Ishikawa (cell line): ENCODE measurements around the gene MITD1.

Experiments
- CEBPB ChIP-seq: IDR thresholded peaks from 2 replicates; pipeline ENCODE4 v1.6.1; 2012
- CREB1 ChIP-seq: IDR thresholded peaks from 2 replicates; pipeline ENCODE4 v1.6.1; 2012; ENCODE audit warnings: low read depth
- EGR1 ChIP-seq: IDR thresholded peaks from 2 replicates; pipeline ENCODE4 v1.6.1; 2012
- EP300 ChIP-seq: IDR thresholded peaks from 2 replicates; pipeline ENCODE4 v1.6.1; 2012; ENCODE audit warnings: borderline replicate concordance
- FOXM1 ChIP-seq: IDR thresholded peaks from 2 replicates; pipeline ENCODE4 v1.6.1; 2012; ENCODE audit warnings: low read depth, borderline replicate concordance
- NFIC ChIP-seq: IDR thresholded peaks from 2 replicates; pipeline ENCODE4 v1.6.1; 2012
- RAD21 ChIP-seq: IDR thresholded peaks from 2 replicates; pipeline ENCODE4 v1.6.1; 2012; ENCODE audit warnings: low read depth
- TAF1 ChIP-seq: IDR thresholded peaks from 2 replicates; pipeline ENCODE4 v1.6.1; 2012; ENCODE audit warnings: low read depth, mild to moderate bottlenecking
- TCF12 ChIP-seq: IDR thresholded peaks from 2 replicates; pipeline ENCODE4 v1.6.1; 2012; ENCODE audit warnings: low read depth
- TEAD4 ChIP-seq: IDR thresholded peaks from 2 replicates; pipeline ENCODE4 v1.6.1; 2012
- YY1 ChIP-seq: IDR thresholded peaks from 2 replicates; pipeline ENCODE4 v1.6.1; 2012; ENCODE audit warnings: low read depth
- ZBTB7A ChIP-seq: IDR thresholded peaks from 2 replicates; pipeline ENCODE4 v1.6.1; 2012; ENCODE audit warnings: low read depth
- TF ChIP-seq, protein P1 (sequence below): IDR thresholded peaks from 2 replicates; pipeline ENCODE4 v1.6.1; 2012; ENCODE audit warnings: low read depth, mild to moderate bottlenecking
- TF ChIP-seq, protein P2 (sequence below): IDR thresholded peaks from 2 replicates; pipeline ENCODE4 v1.6.1; 2012
- TF ChIP-seq, protein P3 (sequence below): IDR thresholded peaks from 2 replicates; pipeline ENCODE4 v1.6.1; 2012

The MITD1 gene

DNA sequence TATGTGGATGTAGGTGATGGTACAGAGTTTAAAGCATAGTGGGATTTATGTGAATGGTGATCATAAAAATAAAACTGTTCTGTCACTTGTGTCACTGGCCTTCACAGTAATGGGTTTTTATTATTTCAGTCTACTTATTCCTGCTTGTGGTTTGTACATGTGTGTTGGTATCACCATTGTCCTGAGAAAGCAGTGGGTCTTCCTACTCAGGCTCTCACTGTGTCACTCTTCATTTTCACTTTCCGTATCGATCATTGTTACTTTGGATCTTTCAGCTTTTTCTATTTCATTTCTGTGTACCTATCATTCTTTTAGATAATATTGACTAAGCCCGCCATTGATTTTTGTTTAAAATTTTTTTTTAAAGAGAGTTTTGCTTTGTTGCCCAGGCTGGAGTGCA lies 7.5 kb upstream of the MITD1 start:
- TF ChIP-seq, protein P1, sequence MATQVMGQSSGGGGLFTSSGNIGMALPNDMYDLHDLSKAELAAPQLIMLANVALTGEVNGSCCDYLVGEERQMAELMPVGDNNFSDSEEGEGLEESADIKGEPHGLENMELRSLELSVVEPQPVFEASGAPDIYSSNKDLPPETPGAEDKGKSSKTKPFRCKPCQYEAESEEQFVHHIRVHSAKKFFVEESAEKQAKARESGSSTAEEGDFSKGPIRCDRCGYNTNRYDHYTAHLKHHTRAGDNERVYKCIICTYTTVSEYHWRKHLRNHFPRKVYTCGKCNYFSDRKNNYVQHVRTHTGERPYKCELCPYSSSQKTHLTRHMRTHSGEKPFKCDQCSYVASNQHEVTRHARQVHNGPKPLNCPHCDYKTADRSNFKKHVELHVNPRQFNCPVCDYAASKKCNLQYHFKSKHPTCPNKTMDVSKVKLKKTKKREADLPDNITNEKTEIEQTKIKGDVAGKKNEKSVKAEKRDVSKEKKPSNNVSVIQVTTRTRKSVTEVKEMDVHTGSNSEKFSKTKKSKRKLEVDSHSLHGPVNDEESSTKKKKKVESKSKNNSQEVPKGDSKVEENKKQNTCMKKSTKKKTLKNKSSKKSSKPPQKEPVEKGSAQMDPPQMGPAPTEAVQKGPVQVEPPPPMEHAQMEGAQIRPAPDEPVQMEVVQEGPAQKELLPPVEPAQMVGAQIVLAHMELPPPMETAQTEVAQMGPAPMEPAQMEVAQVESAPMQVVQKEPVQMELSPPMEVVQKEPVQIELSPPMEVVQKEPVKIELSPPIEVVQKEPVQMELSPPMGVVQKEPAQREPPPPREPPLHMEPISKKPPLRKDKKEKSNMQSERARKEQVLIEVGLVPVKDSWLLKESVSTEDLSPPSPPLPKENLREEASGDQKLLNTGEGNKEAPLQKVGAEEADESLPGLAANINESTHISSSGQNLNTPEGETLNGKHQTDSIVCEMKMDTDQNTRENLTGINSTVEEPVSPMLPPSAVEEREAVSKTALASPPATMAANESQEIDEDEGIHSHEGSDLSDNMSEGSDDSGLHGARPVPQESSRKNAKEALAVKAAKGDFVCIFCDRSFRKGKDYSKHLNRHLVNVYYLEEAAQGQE: no peak

DNA sequence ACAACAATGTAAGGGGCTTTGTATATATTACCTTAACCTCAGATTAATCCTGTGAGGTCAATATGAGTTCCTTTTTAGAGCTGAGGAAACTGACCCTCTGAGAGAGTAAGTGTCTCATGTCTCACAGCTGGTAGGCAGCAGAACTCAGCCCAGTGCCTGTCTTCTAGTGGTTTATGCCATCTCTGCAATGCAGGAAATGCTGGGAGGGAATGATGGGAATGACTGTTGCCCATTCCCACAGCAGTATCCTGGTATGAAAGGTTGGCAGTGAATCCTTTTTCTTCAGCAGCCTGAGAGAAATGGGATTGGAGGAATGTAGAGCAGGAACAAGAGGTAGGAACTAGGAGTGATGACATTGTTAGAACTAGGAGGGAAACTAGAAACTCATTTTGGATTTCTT lies 6.2 kb upstream of the MITD1 start:
- TF ChIP-seq CEBPB: no peak
- TF ChIP-seq, protein P2, sequence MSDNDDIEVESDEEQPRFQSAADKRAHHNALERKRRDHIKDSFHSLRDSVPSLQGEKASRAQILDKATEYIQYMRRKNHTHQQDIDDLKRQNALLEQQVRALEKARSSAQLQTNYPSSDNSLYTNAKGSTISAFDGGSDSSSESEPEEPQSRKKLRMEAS: no peak
- TF ChIP-seq, protein P3, sequence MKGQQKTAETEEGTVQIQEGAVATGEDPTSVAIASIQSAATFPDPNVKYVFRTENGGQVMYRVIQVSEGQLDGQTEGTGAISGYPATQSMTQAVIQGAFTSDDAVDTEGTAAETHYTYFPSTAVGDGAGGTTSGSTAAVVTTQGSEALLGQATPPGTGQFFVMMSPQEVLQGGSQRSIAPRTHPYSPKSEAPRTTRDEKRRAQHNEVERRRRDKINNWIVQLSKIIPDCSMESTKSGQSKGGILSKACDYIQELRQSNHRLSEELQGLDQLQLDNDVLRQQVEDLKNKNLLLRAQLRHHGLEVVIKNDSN: no peak
- no peak for TF ChIP-seq TAF1
- TF ChIP-seq EGR1: no peak
- no peak for TF ChIP-seq ZBTB7A
- no peak for TF ChIP-seq YY1
- TF ChIP-seq, protein P1: no peak
- TF ChIP-seq TCF12: no peak
- no peak for TF ChIP-seq NFIC
- TF ChIP-seq TEAD4: no peak

DNA sequence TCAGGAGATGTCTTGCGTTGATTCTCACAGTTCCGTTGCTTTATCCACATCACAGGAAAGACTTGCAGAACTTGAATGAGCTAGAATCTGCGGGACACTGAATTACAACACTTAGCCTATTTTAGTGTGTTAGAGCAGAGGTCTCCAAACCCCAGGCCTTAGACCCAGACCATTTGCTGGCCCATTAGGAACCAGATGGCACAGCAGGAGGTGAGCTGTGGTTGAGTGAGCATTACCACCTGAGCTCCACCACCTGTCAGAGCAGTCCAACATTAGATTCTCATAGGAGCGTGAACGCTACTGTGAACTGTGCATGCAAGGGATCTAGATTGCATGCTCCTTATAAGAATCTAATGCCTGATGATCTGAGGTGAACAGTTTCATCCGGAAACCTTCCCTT lies 4.0 kb upstream of the MITD1 start:
- 0 out of 2 replicates have a peak, but pooled peaks have one; percentile 25 for TF ChIP-seq TCF12
- TF ChIP-seq, protein P3: no peak

DNA sequence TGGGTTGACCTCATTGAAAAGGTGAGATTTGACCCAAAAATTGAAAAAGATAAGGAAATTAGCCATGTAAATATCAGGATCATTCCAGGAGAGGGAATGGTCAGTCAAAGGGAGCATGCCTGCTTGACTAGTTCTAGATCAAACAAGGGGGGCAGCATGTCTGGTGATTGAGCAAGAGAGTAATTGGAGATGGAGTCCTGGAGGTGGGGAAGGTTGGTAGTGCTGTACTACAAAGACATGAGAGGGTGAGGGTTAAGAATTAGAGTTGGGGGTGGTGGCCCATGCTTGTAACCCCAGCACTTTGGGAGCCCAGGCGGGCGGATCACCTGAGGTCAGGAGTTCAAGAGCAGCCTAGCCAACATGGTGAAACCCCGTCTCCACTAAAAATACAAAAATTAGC lies 2.2 kb upstream of the MITD1 start:
- TF ChIP-seq CEBPB: peak; percentile 75
- TF ChIP-seq, protein P2: no peak

DNA sequence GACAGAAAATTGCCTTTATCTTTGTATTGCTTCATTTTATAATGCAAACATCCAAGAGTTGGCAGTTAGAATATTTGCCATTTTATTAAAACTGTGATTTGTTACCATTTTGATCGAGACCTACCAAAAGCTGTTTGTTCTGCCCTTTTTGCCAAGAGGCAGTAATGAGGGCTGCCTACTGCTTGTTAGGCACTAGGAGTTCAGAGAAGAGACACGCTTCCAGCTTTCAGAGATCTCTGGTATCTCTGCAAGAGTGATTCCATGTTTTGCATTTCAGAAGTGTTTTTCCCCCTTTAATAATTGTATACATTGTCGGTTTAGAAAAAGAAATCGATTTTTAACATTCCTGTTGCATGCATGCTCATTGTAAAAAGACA lies 754 bp upstream of the MITD1 start:
- TF ChIP-seq TAF1 (no peak), CREB1 (no peak), NFIC (no peak), EP300 (no peak), YY1 (no peak), RAD21 (no peak)
- TF ChIP-seq, protein P2: no peak

DNA sequence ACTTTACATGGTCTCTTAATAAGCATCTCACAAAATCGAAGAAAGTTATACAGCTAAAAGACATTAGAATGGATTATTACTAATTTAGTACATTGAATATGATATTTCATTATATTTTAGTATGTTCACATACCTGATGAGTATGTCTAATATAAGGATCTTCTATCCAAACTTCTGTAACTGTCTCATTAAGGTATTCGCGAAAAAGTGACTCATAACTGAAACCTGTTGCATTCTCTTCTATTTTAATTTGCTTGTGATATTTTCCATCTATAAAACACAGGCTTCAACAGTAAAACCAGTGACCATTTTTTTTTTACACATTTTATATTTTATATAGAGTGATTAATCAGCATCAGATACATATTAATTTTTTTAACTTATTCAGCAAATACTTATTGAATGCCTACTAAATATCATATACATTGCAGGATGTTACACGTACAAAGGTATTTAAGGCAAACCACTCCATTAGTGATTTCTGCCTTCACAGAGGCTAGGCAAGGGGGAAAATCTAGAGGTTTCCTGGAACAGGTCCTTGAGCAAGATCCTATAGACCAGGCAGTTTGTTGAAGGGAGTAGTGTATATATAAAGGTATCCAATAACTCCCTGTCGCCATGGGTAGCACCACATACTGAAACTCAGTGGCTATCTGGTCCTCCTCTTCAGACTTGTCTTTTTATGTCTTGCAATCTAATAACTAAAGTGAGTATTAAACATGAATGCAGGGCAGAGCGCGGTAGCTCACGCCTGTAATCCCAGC lies 9.3 kb downstream of the MITD1 start:
- TF ChIP-seq RAD21 (no peak), FOXM1 (no peak), ZBTB7A (no peak), TEAD4 (no peak), EP300 (no peak), CEBPB (no peak), CREB1 (no peak), EGR1 (no peak), TCF12 (no peak), TAF1 (no peak), YY1 (no peak), NFIC (no peak)
- TF ChIP-seq, protein P3: no peak
- TF ChIP-seq, protein P1: no peak
- TF ChIP-seq, protein P2: no peak
